ENCODE results near the gene PCBD1. TPM values are rescaled to one million over a fixed set of nuclear protein-coding genes. Genes with fewer than 3 reads are reported as not detected.
"Not testable (repeated sequence)": the region's sequence is repeated elsewhere in the genome, so short reads cannot be mapped to it uniquely, and the experiment has no call there.

Gene PCBD1
- total RNA-seq, 1 experiment from 2014 or later: 164 TPM

DNA sequence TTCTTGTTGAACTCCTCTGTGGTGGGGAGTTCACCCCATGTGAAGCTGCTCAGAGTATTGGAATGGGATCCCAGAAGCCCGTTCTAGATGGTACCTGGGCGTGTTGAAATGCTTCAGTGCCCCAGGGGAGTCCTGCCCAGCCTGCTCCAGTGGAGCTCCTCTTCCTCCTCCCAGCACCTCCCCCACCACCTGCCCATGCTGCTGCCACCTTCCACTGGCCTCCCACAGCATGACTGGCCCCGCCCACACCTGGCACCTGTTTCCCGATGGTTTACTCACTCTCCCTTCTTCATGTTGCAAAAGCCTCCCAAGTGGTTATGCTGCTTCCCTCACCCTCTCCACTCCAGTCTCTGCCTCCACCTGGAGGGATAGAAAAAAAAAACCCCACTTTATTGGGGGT is 32.2 kb upstream of the PCBD1 start:
- POLR2A ChIA-PET (ENCODE audit: unreplicated experiment): interaction anchor here (0.5 to 0.6 kb wide), 2 partner anchors 930 to 1871 kb away, joined by 5 to 11 read pairs; no protein-coding TSS in a partner anchor

GRCh38 chr10:70919906-70920305 is 31.5 kb upstream of the PCBD1 start:
- not testable (repeated sequence) for H3K4me3 ChIP-seq; H3F3A ChIP-seq (ENCODE audit: insufficient read depth, low read depth); H3K9me3 ChIP-seq (ENCODE audit: insufficient read depth, low read depth); H2AFZ ChIP-seq; H3K4me2 ChIP-seq; H3K36me3 ChIP-seq (ENCODE audit: low read depth); H3K79me2 ChIP-seq (ENCODE audit: low read depth); H4K20me1 ChIP-seq (ENCODE audit: insufficient read depth); BruUV-seq (replicated peaks); H3K27ac ChIP-seq; H3K9me2 ChIP-seq (ENCODE audit: insufficient read depth); DNase-seq
- intact Hi-C loops (cut with micrococcal nuclease; ENCODE audit: unreplicated experiment): loop anchor here (1.0 to 5.0 kb wide), 3 partner anchors 105 to 371 kb away; partner anchors contain the start of gene SGPL1
- Histone ChIP-seq H3K27me3 (ENCODE audit: insufficient read depth, low read depth) (peaks cover 33% of the 10 kb centered on the region), H3K4me1 (replicated peaks; ENCODE audit: insufficient read depth) (peaks cover 27% of the 10 kb centered on the region)
- POLR2A ChIA-PET (ENCODE audit: unreplicated experiment): interaction anchor here (0.5 kb wide), 1 partner anchor 1872 kb away, joined by 11 read pairs; no protein-coding TSS in a partner anchor
- CTCF ChIA-PET: interaction anchor here (0.6 to 1.6 kb wide), 3 partner anchors 368 to 920 kb away, joined by 3 read pairs; no protein-coding TSS in a partner anchor

More for the DNA sequence above, 32.2 kb upstream of the PCBD1 start:
- no peak overlapping the region for H3K27ac ChIP-seq
- TF ChIP-seq CTCF (conservative IDR thresholded peaks at IDR 0.05): 0 out of 2 replicates have a peak, but pooled peaks have one; percentile 20
- TF ChIP-seq EZH2 (IDR thresholded peaks at IDR 0.05; ENCODE audit: low read depth): no peak
- H2AFZ ChIP-seq: no peak overlapping the region
- DNase-seq: peak; percentile 87 to 93
- H3K27me3 ChIP-seq (ENCODE audit: insufficient read depth, low read depth): peaks cover 27% of the 10 kb centered on the region
- intact Hi-C loops (cut with micrococcal nuclease; ENCODE audit: unreplicated experiment): loop anchor here (1.0 to 5.0 kb wide), 3 partner anchors 105 to 371 kb away; partner anchors contain the start of gene SGPL1
- H3K9me3 ChIP-seq (ENCODE audit: insufficient read depth, low read depth): no peaks in the 10 kb centered on the region
- H4K20me1 ChIP-seq (ENCODE audit: insufficient read depth): no peaks in the 10 kb centered on the region
- H3K4me3 ChIP-seq: no peak overlapping the region
- 0 out of 2 replicates have a peak overlapping the region, but pooled peaks have one; percentile 16 for H3K4me2 ChIP-seq
- no peaks in the 10 kb centered on the region for H3K79me2 ChIP-seq (ENCODE audit: low read depth)
- CTCF ChIA-PET: interaction anchor here (0.6 to 1.6 kb wide), 4 partner anchors 288 to 919 kb away, joined by 3 to 5 read pairs (median 3); no protein-coding TSS in a partner anchor
- no peaks in the 10 kb centered on the region for H3K36me3 ChIP-seq (ENCODE audit: low read depth)
- BruUV-seq (replicated peaks): no TSS peak
- H3K4me1 ChIP-seq (replicated peaks; ENCODE audit: insufficient read depth): peaks cover 27% of the 10 kb centered on the region
- H3F3A ChIP-seq (ENCODE audit: insufficient read depth, low read depth): peaks cover 8% of the 10 kb centered on the region; the same call in 1 of the 2 replicates
- no peaks in the 10 kb centered on the region for H3K9me2 ChIP-seq (ENCODE audit: insufficient read depth)

- ChIA-PET POLR2A (ENCODE audit: unreplicated experiment) (no interaction called here), CTCF (no interaction called here)
- BruUV-seq (replicated peaks): no TSS peak
- H3K9me3 ChIP-seq (ENCODE audit: insufficient read depth, low read depth): no peaks in the 10 kb centered on the region
- H3K79me2 ChIP-seq (ENCODE audit: low read depth): no peaks in the 10 kb centered on the region
- no peak for TF ChIP-seq EZH2 (IDR thresholded peaks at IDR 0.05; ENCODE audit: low read depth)
- intact Hi-C loops (cut with micrococcal nuclease; ENCODE audit: unreplicated experiment): no loop called here
- no peaks in the 10 kb centered on the region for H3K36me3 ChIP-seq (ENCODE audit: low read depth)
- DNase-seq: no peak
- H3K27me3 ChIP-seq (ENCODE audit: insufficient read depth, low read depth): peaks cover 42% of the 10 kb centered on the region
- no peaks in the 10 kb centered on the region for H4K20me1 ChIP-seq (ENCODE audit: insufficient read depth)
- H3K4me1 ChIP-seq (replicated peaks; ENCODE audit: insufficient read depth): peaks cover 26% of the 10 kb centered on the region
- peaks cover 8% of the 10 kb centered on the region; the same call in 1 of the 2 replicates for H3F3A ChIP-seq (ENCODE audit: insufficient read depth, low read depth)
- no peaks in the 10 kb centered on the region for H3K9me2 ChIP-seq (ENCODE audit: insufficient read depth)
- H3K4me3 ChIP-seq: no peak overlapping the region
- no peak overlapping the region for H3K27ac ChIP-seq
- H3K4me2 ChIP-seq: no peak overlapping the region
- H2AFZ ChIP-seq: no peak overlapping the region
Observed at GRCh38 chr10:70918851-70919530, 30.6 kb upstream of the PCBD1 start.

DNA sequence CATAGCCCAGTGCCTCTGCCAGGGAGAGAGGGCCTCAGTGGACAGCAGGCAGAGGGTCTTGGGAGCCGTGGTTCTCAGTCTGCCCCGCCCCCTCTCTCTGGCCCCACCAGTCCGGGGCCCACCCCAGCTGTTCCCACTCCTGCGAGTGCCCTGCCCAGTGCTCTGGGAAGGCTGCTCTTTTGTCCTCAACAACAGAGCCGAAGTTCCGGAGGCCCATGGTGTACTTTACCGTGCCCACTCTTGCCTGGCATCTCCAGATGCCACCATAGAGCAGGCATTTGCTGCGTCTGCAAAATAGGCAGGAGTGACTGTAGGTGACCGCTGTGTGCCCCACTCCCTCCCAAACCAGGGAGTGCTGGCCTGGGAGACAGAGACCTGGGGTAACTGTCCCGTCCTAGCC is 29.3 kb upstream of the PCBD1 start:
- Histone ChIP-seq H3F3A (ENCODE audit: insufficient read depth, low read depth) (peaks cover 8% of the 10 kb centered on the region; the same call in 1 of the 2 replicates), H3K79me2 (ENCODE audit: low read depth) (no peaks in the 10 kb centered on the region), H2AFZ (no peak overlapping the region), H3K9me3 (ENCODE audit: insufficient read depth, low read depth) (no peaks in the 10 kb centered on the region), H3K27ac (no peak overlapping the region), H3K4me1 (replicated peaks; ENCODE audit: insufficient read depth) (peaks cover 17% of the 10 kb centered on the region), H4K20me1 (ENCODE audit: insufficient read depth) (no peaks in the 10 kb centered on the region), H3K4me2 (no peak overlapping the region), H3K27me3 (ENCODE audit: insufficient read depth, low read depth) (peaks cover 55% of the 10 kb centered on the region), H3K4me3 (no peak overlapping the region), H3K9me2 (ENCODE audit: insufficient read depth) (no peaks in the 10 kb centered on the region), H3K36me3 (ENCODE audit: low read depth) (no peaks in the 10 kb centered on the region)
- intact Hi-C loops (cut with micrococcal nuclease; ENCODE audit: unreplicated experiment): no loop called here
- no peak for DNase-seq
- POLR2A ChIA-PET (ENCODE audit: unreplicated experiment): no interaction called here
- no TSS peak for BruUV-seq (replicated peaks)
- CTCF ChIA-PET: no interaction called here
- TF ChIP-seq CTCF (conservative IDR thresholded peaks at IDR 0.05) (no peak), EZH2 (IDR thresholded peaks at IDR 0.05; ENCODE audit: low read depth) (no peak)
